Smooth muscle cell (in vitro differentiated cells): ENCODE measurements around the gene EN2. TPM values are rescaled to one million over a fixed set of nuclear protein-coding genes. Genes with fewer than 3 reads are reported as not detected.

ENCODE experiments used
- DNase-seq: peaks from one replicate; lab custom pipeline; 2025; ENCODE audit not compliant: unreplicated experiment; lab: John Stamatoyannopoulos, UW
- H2AFZ ChIP-seq: fragments of 200-600 bp; sonication (generic); 2 replicates; pipeline ENCODE4 v1.6.0; 2016; ENCODE audit warnings: antibody characterized with exemption, low read depth, mild to moderate bottlenecking
- H3F3A ChIP-seq: fragments of 200-600 bp; sonication (generic); 2 replicates; pipeline ENCODE4 v1.6.0; 2017; ENCODE audit warnings: antibody characterized with exemption, low read depth
- H3K27ac ChIP-seq: fragments of 200-600 bp; sonication (generic); 2 replicates; pipeline ENCODE4 v1.5.1; 2016; ENCODE audit warnings: low read depth, mild to moderate bottlenecking
- H3K27me3 ChIP-seq: fragments of 200-600 bp; sonication (generic); 2 replicates; pipeline ENCODE4 v1.6.1; 2016; ENCODE audit warnings: low read depth, mild to moderate bottlenecking
- H3K36me3 ChIP-seq: fragments of 200-600 bp; sonication (generic); 2 replicates; pipeline ENCODE4 v1.5.1; 2016; ENCODE audit warnings: low read depth
- H3K4me1 ChIP-seq: fragments of 200-600 bp; sonication (generic); 2 replicates; pipeline ENCODE4 v1.5.1; 2016; ENCODE audit warnings: low read depth
- H3K4me2 ChIP-seq: fragments of 200-600 bp; sonication (generic); 2 replicates; pipeline ENCODE4 v1.6.0; 2016; ENCODE audit warnings: mild to moderate bottlenecking
- H3K4me3 ChIP-seq: fragments of 200-600 bp; sonication (generic); 2 replicates; pipeline ENCODE4 v1.5.1; 2016; ENCODE audit warnings: mild to moderate bottlenecking
- H3K79me2 ChIP-seq: fragments of 200-600 bp; sonication (generic); 2 replicates; pipeline ENCODE4 v1.6.0; 2016; ENCODE audit warnings: low read depth, mild to moderate bottlenecking
- H3K9ac ChIP-seq: fragments of 200-600 bp; sonication (generic); 2 replicates; pipeline ENCODE4 v1.6.0; 2016; ENCODE audit warnings: low read depth
- H3K9me3 ChIP-seq: fragments of 200-600 bp; sonication (generic); replicated peaks from 2 replicates; pipeline ENCODE4 v1.5.1; 2016; ENCODE audit warnings: low read depth
- H4K20me1 ChIP-seq: fragments of 200-600 bp; sonication (generic); 2 replicates; pipeline ENCODE4 v1.6.0; 2016; ENCODE audit warnings: low read depth
- WGBS: methylation state at CpG from one replicate; pipeline ENCODE4 v1.1.7; 2016; ENCODE audit warnings: low lambda C conversion rate; 5-methylcytosine and 5-hydroxymethylcytosine counted together
- polyA plus RNA-seq: library from polyadenylated mRNA; unstranded; fragments of >200 nt; fragmentation: Nextera tagmentation; extraction: Ambion mirVana; gene quantifications from 2 replicates; pipeline ENCODE4 v1.2.1, GENCODE V29; 2016
- total RNA-seq: library from RNA; depleted of rRNA; stranded (reverse); fragments of >200 nt; gene quantifications from 2 replicates; pipeline ENCODE4 v1.2.3, GENCODE V29; 2014
- TF ChIP-seq, protein P1 (sequence below): fragments of 200-600 bp; sonication (generic); IDR thresholded peaks from 2 replicates; pipeline ENCODE4 v1.5.1; 2017; ENCODE audit warnings: borderline replicate concordance, mild to moderate bottlenecking, antibody characterized with exemption; ENCODE audit not compliant: insufficient read depth, poor library complexity, severe bottlenecking

Gene EN2
- total and polyA plus RNA-seq, 2 experiments from 2014 or later = not detected

DNA sequence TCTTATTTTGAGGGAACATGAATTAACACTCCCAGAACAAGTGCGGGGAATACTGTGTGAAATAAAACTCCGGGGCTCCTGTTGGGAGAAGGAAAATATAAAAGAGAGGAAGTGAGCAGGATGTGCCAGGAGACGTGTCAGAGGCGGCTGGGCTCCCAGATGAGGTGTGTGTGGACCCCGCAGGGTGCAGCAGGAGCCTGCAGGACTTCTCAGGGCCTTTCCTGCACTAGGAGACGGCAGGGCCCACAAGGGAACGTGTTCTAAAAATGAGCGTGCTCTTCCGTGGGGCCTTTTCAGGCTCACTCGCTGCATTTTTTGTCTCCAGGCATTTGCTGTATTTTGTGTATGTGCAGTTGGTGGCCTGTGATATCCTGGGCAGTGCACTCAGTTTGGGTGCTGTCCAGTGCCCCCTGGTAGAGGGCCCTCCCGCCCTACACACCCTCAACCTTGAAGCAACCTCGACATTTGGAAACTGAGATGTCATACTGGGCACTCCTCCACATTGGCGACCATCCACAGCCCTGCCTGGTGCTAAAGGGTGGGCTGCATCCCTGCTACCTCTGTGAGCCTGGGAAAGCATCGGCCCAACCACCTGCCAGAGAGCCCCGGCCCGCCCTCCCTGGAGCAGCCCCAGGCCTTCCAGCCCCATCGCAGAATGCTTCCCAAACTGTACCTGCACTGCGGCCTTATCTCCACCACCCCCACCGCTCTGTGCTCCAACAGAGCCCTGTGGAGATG, 35.2 kb upstream of the EN2 start:
- peaks cover 57% of the 10 kb centered on the region for H3K27me3 ChIP-seq
- H3K27ac ChIP-seq = no peak overlapping the region
- H4K20me1 ChIP-seq = no peaks in the 10 kb centered on the region
- H3K9ac ChIP-seq = no peak overlapping the region
- no peaks in the 10 kb centered on the region for H3K4me1 ChIP-seq
- H3K9me3 ChIP-seq = no peaks in the 10 kb centered on the region
- no peak overlapping the region for H3K4me3 ChIP-seq
- no peak overlapping the region for H2AFZ ChIP-seq
- no peak for DNase-seq
- TF ChIP-seq, protein P1, sequence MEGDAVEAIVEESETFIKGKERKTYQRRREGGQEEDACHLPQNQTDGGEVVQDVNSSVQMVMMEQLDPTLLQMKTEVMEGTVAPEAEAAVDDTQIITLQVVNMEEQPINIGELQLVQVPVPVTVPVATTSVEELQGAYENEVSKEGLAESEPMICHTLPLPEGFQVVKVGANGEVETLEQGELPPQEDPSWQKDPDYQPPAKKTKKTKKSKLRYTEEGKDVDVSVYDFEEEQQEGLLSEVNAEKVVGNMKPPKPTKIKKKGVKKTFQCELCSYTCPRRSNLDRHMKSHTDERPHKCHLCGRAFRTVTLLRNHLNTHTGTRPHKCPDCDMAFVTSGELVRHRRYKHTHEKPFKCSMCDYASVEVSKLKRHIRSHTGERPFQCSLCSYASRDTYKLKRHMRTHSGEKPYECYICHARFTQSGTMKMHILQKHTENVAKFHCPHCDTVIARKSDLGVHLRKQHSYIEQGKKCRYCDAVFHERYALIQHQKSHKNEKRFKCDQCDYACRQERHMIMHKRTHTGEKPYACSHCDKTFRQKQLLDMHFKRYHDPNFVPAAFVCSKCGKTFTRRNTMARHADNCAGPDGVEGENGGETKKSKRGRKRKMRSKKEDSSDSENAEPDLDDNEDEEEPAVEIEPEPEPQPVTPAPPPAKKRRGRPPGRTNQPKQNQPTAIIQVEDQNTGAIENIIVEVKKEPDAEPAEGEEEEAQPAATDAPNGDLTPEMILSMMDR = no peak
- H3K36me3 ChIP-seq = no peaks in the 10 kb centered on the region
- no peak overlapping the region for H3K4me2 ChIP-seq
- no peaks in the 10 kb centered on the region for H3F3A ChIP-seq
- WGBS = 91% methylated on average over 17 of the region's 19 CpGs
- H3K79me2 ChIP-seq = no peaks in the 10 kb centered on the region

DNA sequence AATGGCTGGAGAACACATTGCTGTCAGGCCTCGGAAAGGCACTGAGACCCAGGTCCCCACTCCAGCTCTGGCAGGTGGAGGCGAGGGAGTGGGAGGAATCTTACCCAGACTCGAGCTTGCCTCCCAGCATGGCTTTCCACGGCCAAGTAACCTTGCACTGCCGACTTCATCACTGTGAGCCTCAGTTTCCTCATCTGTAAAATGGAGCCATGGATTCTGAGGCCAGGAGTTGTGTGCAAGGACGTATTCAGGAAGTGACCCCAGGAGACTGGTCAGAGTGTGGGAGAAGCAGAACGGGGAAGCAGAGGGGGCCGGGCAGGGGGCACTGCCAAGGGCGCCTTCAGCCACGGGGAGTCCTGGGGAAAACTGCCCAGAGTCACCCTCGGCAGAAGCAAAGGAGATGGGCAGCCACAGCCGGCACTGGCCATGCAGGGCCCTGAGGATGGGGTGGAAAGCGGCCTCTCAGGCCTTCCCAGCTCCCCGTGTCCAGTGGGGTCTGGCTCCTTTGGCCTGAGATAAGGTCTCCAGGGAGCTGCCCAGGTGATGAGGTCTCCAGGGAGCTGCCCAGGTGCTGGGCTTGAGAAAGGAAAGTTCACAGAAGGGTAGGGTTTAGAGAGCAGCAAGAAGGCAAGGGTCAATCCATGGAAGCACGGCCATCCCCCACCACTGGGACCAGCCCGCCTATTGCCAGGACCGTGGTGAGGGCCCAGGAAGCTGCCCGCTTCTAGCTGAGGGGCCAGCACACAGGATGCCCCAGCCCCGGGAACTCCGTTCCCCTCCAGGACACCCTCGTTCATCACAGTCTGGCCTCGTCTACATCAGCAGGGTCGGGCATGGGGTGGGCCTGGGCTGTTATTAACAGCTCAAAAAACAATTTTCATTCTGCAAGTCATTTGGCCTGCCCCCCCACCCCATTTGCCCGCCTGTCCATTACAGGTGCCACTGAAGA, 34.3 kb upstream of the EN2 start:
- Histone ChIP-seq H3K4me2 (no peak overlapping the region), H3F3A (no peaks in the 10 kb centered on the region), H2AFZ (no peak overlapping the region), H3K79me2 (no peaks in the 10 kb centered on the region), H4K20me1 (no peaks in the 10 kb centered on the region), H3K27ac (no peak overlapping the region), H3K9me3 (no peaks in the 10 kb centered on the region), H3K36me3 (no peaks in the 10 kb centered on the region), H3K27me3 (peaks cover 65% of the 10 kb centered on the region), H3K4me3 (no peak overlapping the region), H3K9ac (no peak overlapping the region), H3K4me1 (no peaks in the 10 kb centered on the region)
- TF ChIP-seq, protein P1 = no peak
- WGBS = 89% methylated on average over 24 of the region's 24 CpGs
- DNase-seq = no peak

DNA sequence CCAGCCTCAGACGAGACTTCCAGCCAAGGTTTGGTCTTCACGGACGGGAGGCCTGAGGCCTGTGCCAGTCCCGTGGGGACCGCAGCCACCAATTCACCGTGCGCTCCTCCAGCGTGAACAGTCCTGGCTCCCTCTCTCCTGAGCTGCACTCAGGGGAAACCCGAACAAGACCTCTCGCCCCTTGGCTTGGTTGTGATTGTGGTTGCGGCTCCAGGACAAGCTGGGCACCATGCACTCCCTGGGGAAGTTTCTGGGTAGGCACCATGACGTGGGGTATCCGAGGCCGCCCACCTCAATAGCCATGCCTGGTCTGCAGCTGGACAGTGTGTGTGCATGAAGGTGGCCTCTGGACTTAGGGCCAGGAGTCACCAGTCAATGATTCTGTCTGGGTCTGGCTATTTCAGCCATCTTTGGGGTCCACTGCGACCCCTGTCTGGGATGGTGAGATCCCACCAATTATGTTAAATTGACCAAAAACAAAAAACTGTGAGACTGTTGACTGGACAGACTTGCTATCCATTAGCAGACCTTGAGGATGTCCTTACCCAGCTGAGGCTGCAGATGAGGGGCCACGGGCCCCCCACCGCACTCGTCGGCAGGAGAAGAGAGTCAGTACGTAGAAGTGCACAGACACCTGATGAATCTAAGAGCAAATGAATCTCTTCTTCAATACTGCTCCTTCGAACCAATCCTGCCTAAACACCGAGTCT, 33.5 kb upstream of the EN2 start:
- H2AFZ ChIP-seq = no peak overlapping the region

More for the DNA sequence above, 33.5 kb upstream of the EN2 start:
- TF ChIP-seq, protein P1 = no peak
- DNase-seq = no peak
- no peak overlapping the region for H3K27ac ChIP-seq
- H3K4me1 ChIP-seq = no peaks in the 10 kb centered on the region
- H4K20me1 ChIP-seq = no peaks in the 10 kb centered on the region
- 93% methylated on average over 22 of the region's 22 CpGs for WGBS
- H3K9ac ChIP-seq = no peak overlapping the region
- no peak overlapping the region for H3K4me3 ChIP-seq
- peaks cover 70% of the 10 kb centered on the region for H3K27me3 ChIP-seq
- no peaks in the 10 kb centered on the region for H3F3A ChIP-seq
- no peak overlapping the region for H3K4me2 ChIP-seq
- H3K9me3 ChIP-seq = no peaks in the 10 kb centered on the region
- no peaks in the 10 kb centered on the region for H3K79me2 ChIP-seq
- H3K36me3 ChIP-seq = no peaks in the 10 kb centered on the region
